Pancreas (tissue), 10 donors: Measurements from ENCODE around the gene SPIRE2. TPM values are rescaled to one million over a fixed set of nuclear protein-coding genes. Genes with fewer than 3 reads are reported as not detected.

Experiments
- ATAC-seq, 4 donors: fragments of 200-7000 bp; cut with Tn5 transposase; one replicate each; pipeline versions ENCODE4 v1.8.0 to v1.9.1; 2020; ENCODE audit warnings: mild to moderate bottlenecking in 4 of 4, moderate library complexity in 4 of 4
- DNase-seq, 6 donors: peaks; one replicate each; pipeline ENCODE4 v3.0.0-alpha.2; 2020
- FAIRE-seq: peaks from 2 replicates; lab custom pipeline; 2012; peaks lifted over from hg19 to GRCh38; lab: Jason Lieb, UNC
- H3K27ac ChIP-seq, 4 donors: fragments of 200-600 bp; sonication (generic); 1 replicate in 3 of 4; 2 replicates in 1 of 4; pipeline versions ENCODE4 v1.5.0 to v1.8.0; 2020
- H3K27me3 ChIP-seq, 4 donors: fragments of 200-600 bp; one replicate each; pipeline ENCODE4 v1.8.0; 2021
- H3K36me3 ChIP-seq, 3 donors: fragments of 200-600 bp; sonication (generic) in 1 of 3; one replicate each; pipeline versions ENCODE4 v1.5.0 to v1.8.0; 2020 to 2021
- H3K4me1 ChIP-seq, 3 donors: fragments of 200-600 bp; one replicate each; pipeline ENCODE4 v1.8.0; 2021
- H3K4me3 ChIP-seq, 4 donors: fragments of 200-600 bp; sonication (generic) in 2 of 4; one replicate each; pipeline versions ENCODE4 v1.5.0 to v1.8.0; 2020 to 2021
- H3K9me3 ChIP-seq, 4 donors: fragments of 200-600 bp; one replicate each; pipeline ENCODE4 v1.8.0; 2021
- WGBS, 2 donors: extraction: QIAGEN DNeasy Blood & Tissue Kit; methylation state at CpG; one replicate each; pipeline ENCODE4 v1.1.7; 2013; 5-methylcytosine and 5-hydroxymethylcytosine counted together
- intact Hi-C, 3 donors: fragments of 100-400 bp; cut with DNase I; formaldehyde crosslinking; loops; one replicate each; pipeline versions ENCODE4 v1.11.1 to v1.14.2; 2022
- polyA plus RNA-seq, 2 donors: library from polyadenylated mRNA; stranded (reverse); fragments of 200-250 nt; gene quantifications; one replicate each; pipeline ENCODE4 v1.2.3, GENCODE V29; 2013
- total RNA-seq, 6 donors: library from RNA; stranded (reverse); fragmentation: NEBNext Ultra II Directional in 4 of 6; extraction: Animal tissue kit (Norgen Biotek cat#: 25700) in 4 of 6; gene quantifications; one replicate each; pipeline versions ENCODE4 v1.2.1 to v1.2.4, GENCODE V29; 2021 to 2023
- TF ChIP-seq, protein P1 (sequence below), 4 donors: fragments of 200-600 bp; sonication (generic) in 3 of 4; IDR thresholded peaks; one replicate each; pipeline versions ENCODE4 v1.5.0 to v1.8.0; 2021; ENCODE audit warnings: antibody characterized with exemption in 4 of 4
- donor health status: healthy with polysubstance abuse.
- donor health status: DM: no; HTN: no; CAD: no; lungs with moderate emphysema.
- donor health status: DM: no; HTN: no; CAD: no.
- donor health status: control.
- donor health status: control.
- donor health status: Bipolar disorder and iron deficiency.
- donor health status: DM: yes; HTN: yes; CAD: no.
- donor health status: DM: no; HTN: no; CAD: no.
- donor health status: DM: no; HTN: no; CAD: no.
- donor health status: DM: yes; HTN: yes; CAD: no.

SPIRE2 gene
- total and polyA plus RNA-seq, 8 donors = 1.6 to 11.5 (median 2.8) TPM

DNA sequence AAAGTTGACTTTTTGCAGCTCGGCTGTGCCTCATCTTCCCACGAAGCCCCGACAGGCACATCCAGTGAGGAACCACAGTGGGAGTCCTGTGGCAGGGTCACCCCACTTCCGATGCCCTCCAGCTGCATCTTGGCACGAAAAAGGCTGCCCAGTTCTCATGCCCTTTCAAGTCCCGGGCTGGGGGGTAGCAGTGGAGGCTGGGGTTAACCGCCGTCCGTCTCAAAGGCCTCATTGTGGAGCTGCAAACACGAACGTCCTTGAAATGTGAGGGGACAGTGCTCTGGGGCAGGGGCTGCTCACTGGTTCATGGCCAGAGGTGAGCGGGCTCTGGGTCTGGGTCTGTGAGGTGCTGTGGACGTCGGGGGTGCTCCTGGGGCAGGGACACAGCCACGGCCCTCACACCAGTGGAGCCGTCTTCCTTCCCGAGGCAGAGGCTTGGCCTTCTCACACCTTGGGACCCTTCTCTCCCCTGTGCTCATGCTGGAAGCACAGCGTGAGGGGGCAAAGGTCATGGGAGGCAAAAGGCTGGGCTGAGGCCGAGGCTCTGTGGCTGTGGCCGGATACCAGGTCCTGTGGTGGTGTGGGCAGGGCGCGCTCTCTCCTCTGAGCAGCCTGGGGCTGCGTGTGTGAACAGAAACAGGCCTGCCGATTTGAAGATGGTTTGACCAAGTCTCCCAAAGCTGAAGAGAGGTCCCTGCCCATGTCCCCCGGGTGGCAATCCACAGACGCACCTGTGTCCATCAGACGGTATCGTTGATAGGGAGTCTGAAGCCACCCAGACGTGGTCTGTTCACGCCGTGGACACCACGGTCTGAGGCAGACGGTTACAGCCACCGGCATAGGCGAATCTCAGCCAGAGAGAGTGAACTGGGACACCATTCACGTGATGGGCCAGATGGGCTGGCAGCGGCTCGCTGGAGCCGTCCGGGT lies 87.3 kb downstream of the SPIRE2 start:
- ATAC-seq (no peak), FAIRE-seq (no peak), DNase-seq (peak in 1 of 6 donors; percentile 60)
- Histone ChIP-seq H3K4me3 (no peak overlapping the region), H3K36me3 (peaks cover 0 to 10% (median 2%) of the 10 kb centered on the region in 3 donors), H3K27ac (no peak overlapping the region), H3K27me3 (peaks cover 0 to 5% (median 0%) of the 10 kb centered on the region in 4 donors), H3K9me3 (no peaks in the 10 kb centered on the region), H3K4me1 (peaks cover 0 to 11% (median 9%) of the 10 kb centered on the region in 3 donors)
- WGBS, 2 donors = 57 to 58% methylated on average over 40 of the region's 40 CpGs
- TF ChIP-seq, protein P1, sequence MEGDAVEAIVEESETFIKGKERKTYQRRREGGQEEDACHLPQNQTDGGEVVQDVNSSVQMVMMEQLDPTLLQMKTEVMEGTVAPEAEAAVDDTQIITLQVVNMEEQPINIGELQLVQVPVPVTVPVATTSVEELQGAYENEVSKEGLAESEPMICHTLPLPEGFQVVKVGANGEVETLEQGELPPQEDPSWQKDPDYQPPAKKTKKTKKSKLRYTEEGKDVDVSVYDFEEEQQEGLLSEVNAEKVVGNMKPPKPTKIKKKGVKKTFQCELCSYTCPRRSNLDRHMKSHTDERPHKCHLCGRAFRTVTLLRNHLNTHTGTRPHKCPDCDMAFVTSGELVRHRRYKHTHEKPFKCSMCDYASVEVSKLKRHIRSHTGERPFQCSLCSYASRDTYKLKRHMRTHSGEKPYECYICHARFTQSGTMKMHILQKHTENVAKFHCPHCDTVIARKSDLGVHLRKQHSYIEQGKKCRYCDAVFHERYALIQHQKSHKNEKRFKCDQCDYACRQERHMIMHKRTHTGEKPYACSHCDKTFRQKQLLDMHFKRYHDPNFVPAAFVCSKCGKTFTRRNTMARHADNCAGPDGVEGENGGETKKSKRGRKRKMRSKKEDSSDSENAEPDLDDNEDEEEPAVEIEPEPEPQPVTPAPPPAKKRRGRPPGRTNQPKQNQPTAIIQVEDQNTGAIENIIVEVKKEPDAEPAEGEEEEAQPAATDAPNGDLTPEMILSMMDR (IDR thresholded peaks at IDR 0.05) = no peak
- intact Hi-C loops = no loop called here

- Histone ChIP-seq H3K36me3 (no peaks in the 10 kb centered on the region), H3K27me3 (peaks cover 0 to 5% (median 0%) of the 10 kb centered on the region in 4 donors), H3K9me3 (no peaks in the 10 kb centered on the region), H3K4me3 (peak overlapping the region in 1 of 4 donors; percentile 30), H3K27ac (no peak overlapping the region), H3K4me1 (peaks cover 0 to 15% (median 14%) of the 10 kb centered on the region in 3 donors)
- FAIRE-seq (no peak), ATAC-seq (peak; percentile 26 to 64 (median 45)), DNase-seq (peak in 3 of 6 donors; percentile 53 to 81 (median 78))
- intact Hi-C loops = no loop called here
- TF ChIP-seq, protein P1 (IDR thresholded peaks at IDR 0.05) = no peak
- 2 to 3% methylated on average over 39 of the region's 39 CpGs for WGBS, 2 donors
These were observed 89.6 kb downstream of the SPIRE2 start for GRCh38 chr16:89917773-89918452.

GRCh38 chr16:89918453-89919347 lies 90.4 kb downstream of the SPIRE2 start, which contains the start of gene MC1R:
MC1R (plus strand) TSS chr16:89918862; CDS start chr16:89919259, 397 bp downstream.
- Histone ChIP-seq H3K9me3 (no peaks in the 10 kb centered on the region), H3K27ac (no peak within 1 kb of the TSS), H3K36me3 (no peaks in the 10 kb centered on the region), H3K4me1 (peaks cover 0 to 19% (median 18%) of the 10 kb centered on the region in 3 donors), H3K27me3 (peaks cover 0 to 5% (median 0%) of the 10 kb centered on the region in 4 donors), H3K4me3 (peak within 1 kb of the TSS in 1 of 4 donors; percentile 30)
- TF ChIP-seq, protein P1 (IDR thresholded peaks at IDR 0.05) = peak in 1 of 4 donors; percentile 8
- DNase-seq = peak in 1 of 6 donors; percentile 62
- peak in 1 of 4 donors; percentile 1 for ATAC-seq
- WGBS, 2 donors = 5% methylated on average over 23 of the region's 23 CpGs
- intact Hi-C loops = no loop called here
- no peak for FAIRE-seq

DNA sequence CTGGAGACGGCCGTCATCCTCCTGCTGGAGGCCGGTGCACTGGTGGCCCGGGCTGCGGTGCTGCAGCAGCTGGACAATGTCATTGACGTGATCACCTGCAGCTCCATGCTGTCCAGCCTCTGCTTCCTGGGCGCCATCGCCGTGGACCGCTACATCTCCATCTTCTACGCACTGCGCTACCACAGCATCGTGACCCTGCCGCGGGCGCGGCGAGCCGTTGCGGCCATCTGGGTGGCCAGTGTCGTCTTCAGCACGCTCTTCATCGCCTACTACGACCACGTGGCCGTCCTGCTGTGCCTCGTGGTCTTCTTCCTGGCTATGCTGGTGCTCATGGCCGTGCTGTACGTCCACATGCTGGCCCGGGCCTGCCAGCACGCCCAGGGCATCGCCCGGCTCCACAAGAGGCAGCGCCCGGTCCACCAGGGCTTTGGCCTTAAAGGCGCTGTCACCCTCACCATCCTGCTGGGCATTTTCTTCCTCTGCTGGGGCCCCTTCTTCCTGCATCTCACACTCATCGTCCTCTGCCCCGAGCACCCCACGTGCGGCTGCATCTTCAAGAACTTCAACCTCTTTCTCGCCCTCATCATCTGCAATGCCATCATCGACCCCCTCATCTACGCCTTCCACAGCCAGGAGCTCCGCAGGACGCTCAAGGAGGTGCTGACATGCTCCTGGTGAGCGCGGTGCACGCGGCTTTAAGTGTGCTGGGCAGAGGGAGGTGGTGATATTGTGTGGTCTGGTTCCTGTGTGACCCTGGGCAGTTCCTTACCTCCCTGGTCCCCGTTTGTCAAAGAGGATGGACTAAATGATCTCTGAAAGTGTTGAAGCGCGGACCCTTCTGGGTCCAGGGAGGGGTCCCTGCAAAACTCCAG lies 91.5 kb downstream of the SPIRE2 start:
- DNase-seq = peak in 1 of 6 donors; percentile 62
- TF ChIP-seq, protein P1 (IDR thresholded peaks at IDR 0.05) = no peak
- ATAC-seq = no peak
- peaks cover 0 to 24% (median 19%) of the 10 kb centered on the region in 3 donors for H3K4me1 ChIP-seq
- H3K9me3 ChIP-seq = no peaks in the 10 kb centered on the region
- FAIRE-seq = no peak
- intact Hi-C loops = no loop called here
- no peaks in the 10 kb centered on the region for H3K36me3 ChIP-seq
- 78 to 84% methylated on average over 52 of the region's 52 CpGs for WGBS, 2 donors
- no peak overlapping the region for H3K4me3 ChIP-seq
- H3K27me3 ChIP-seq = peaks cover 0 to 5% (median 1%) of the 10 kb centered on the region in 4 donors
- no peak overlapping the region for H3K27ac ChIP-seq
